Hematopoietic multipotent progenitor cell treated with erythropoietin and hydrocortisone succinate and interleukin-3 and kit ligand, for 6 days (in vitro differentiated cells): Measurements from ENCODE around the gene MUC20.
"Not testable (repeated sequence)": the region's sequence is repeated elsewhere in the genome, so short reads cannot be mapped to it uniquely, and the experiment has no call there.

Experiments used
- DNase-seq: peaks from one replicate; pipeline ENCODE4 v3.0.0-alpha.2; 2015

The MUC20 gene

GRCh38 chr3:195777975-195778374 lies 57.2 kb downstream of the MUC20 start:
- DNase-seq, result no peak

- not testable (repeated sequence) for DNase-seq
Measured at GRCh38 chr3:195781236-195781635, 60.5 kb downstream of the MUC20 start.
